Stimulated activated CD4-positive, alpha-beta T cell treated with anti-CD3 and anti-CD28 coated beads, Interleukin-4, amount 100 ng/mL, for 4 hours (primary cell): ENCODE data around the gene MMAB.

Source experiments
- DNase-seq, 2 experiments: peaks; one replicate each; pipeline ENCODE4 v3.0.0-alpha.2; 2020

The MMAB gene

GRCh38 chr12:109581856-109582255 is 8.6 kb upstream of the MMAB start:
- DNase-seq = no peak

- DNase-seq = no peak
These were observed 8.0 kb upstream of the MMAB start for GRCh38 chr12:109581334-109581691.

- DNase-seq = no peak
These were observed 7.5 kb upstream of the MMAB start for GRCh38 chr12:109580684-109581333.

- no peak for DNase-seq
These were observed 7.0 kb upstream of the MMAB start for GRCh38 chr12:109580272-109580671.

- DNase-seq = no peak
These were observed 6.3 kb upstream of the MMAB start for GRCh38 chr12:109579639-109580038.

- no peak for DNase-seq
These were observed 5.1 kb upstream of the MMAB start for GRCh38 chr12:109578330-109578927.

GRCh38 chr12:109577311-109577710 is 4.0 kb upstream of the MMAB start:
- DNase-seq = no peak

- DNase-seq = no peak
These were observed 2.4 kb upstream of the MMAB start for GRCh38 chr12:109575683-109576082.

- no peak for DNase-seq
These were observed 575 bp upstream of the MMAB start for GRCh38 chr12:109573914-109574244.

- DNase-seq = no peak
These were observed 828 bp downstream of the MMAB start for GRCh38 chr12:109572506-109572845.

- DNase-seq = no peak
These were observed 1.4 kb downstream of the MMAB start for GRCh38 chr12:109571773-109572505.

GRCh38 chr12:109568486-109568885 is 4.8 kb downstream of the MMAB start:
- no peak for DNase-seq

GRCh38 chr12:109567967-109568366 is 5.3 kb downstream of the MMAB start:
- DNase-seq = no peak

GRCh38 chr12:109567296-109567695 is 6.0 kb downstream of the MMAB start:
- no peak for DNase-seq

- no peak for DNase-seq
These were observed 6.9 kb downstream of the MMAB start for GRCh38 chr12:109566424-109566823.

- no peak for DNase-seq
These were observed 9.7 kb downstream of the MMAB start for GRCh38 chr12:109563291-109564284.

GRCh38 chr12:109562871-109563270 is 10.4 kb downstream of the MMAB start:
- no peak for DNase-seq

- DNase-seq = no peak
These were observed 11.6 kb downstream of the MMAB start for GRCh38 chr12:109561711-109562030.

- no peak for DNase-seq
These were observed 12.2 kb downstream of the MMAB start for GRCh38 chr12:109560867-109561710.

GRCh38 chr12:109559601-109560000 is 13.7 kb downstream of the MMAB start:
- DNase-seq = no peak

- no peak for DNase-seq
These were observed 14.2 kb downstream of the MMAB start for GRCh38 chr12:109559200-109559505.

- DNase-seq = no peak
These were observed 14.7 kb downstream of the MMAB start for GRCh38 chr12:109558374-109559199.
